Measurements from ENCODE around the gene NPLOC4.
A peak's percentile ranks its signal among the peaks of the same experiment; 100 is the strongest.

NPLOC4 gene

GRCh38 chr17:81528651-81529436, 108.1 kb downstream of the NPLOC4 start:
- ATAC-seq (replicated peaks) (no peak), DNase-seq (no peak)
- peaks cover 2% of the 10 kb centered on the region for H3K36me3 Mint-ChIP-seq (ENCODE audit: insufficient read depth)
- peaks cover 6 to 31% of the 10 kb centered on the region in 2 donors for H3K27me3 Mint-ChIP-seq
- no peak overlapping the region for H3K4me3 Mint-ChIP-seq
- no peak overlapping the region for H3K27ac Mint-ChIP-seq
- H3K9me3 Mint-ChIP-seq: no peaks in the 10 kb centered on the region
- H3K4me1 Mint-ChIP-seq (ENCODE audit: low read depth in 2 of 2): no peaks in the 10 kb centered on the region

- Mint-ChIP-seq H3K9me3 (no peaks in the 10 kb centered on the region), H3K4me3 (no peak overlapping the region), H3K36me3 (ENCODE audit: insufficient read depth) (no peaks in the 10 kb centered on the region), H3K4me1 (ENCODE audit: low read depth in 2 of 2) (no peaks in the 10 kb centered on the region), H3K27me3 (peaks cover 6 to 31% of the 10 kb centered on the region in 2 donors), H3K27ac (no peak overlapping the region)
- ATAC-seq (replicated peaks) (no peak), DNase-seq (no peak)
These were observed 108.6 kb downstream of the NPLOC4 start for GRCh38 chr17:81528384-81528650.

- no peaks in the 10 kb centered on the region for H3K36me3 Mint-ChIP-seq (ENCODE audit: insufficient read depth)
- no peaks in the 10 kb centered on the region for H3K9me3 Mint-ChIP-seq
- ATAC-seq (replicated peaks): no peak
- H3K27me3 Mint-ChIP-seq: peaks cover 6 to 31% of the 10 kb centered on the region in 2 donors
- DNase-seq: no peak
- no peak within 1 kb of the TSS for H3K4me3 Mint-ChIP-seq
- no peak within 1 kb of the TSS for H3K27ac Mint-ChIP-seq
- H3K4me1 Mint-ChIP-seq (ENCODE audit: low read depth in 2 of 2): no peaks in the 10 kb centered on the region
These were observed 109.1 kb downstream of the NPLOC4 start, which contains the start of gene FSCN2 for GRCh38 chr17:81527591-81528383. FSCN2 (plus strand) TSS chr17:81528377; CDS start chr17:81528532, 155 bp downstream.

GRCh38 chr17:81526662-81527571, 110.0 kb downstream of the NPLOC4 start:
- no peak overlapping the region for H3K4me3 Mint-ChIP-seq
- DNase-seq (no peak), ATAC-seq (replicated peaks) (no peak)
- H3K36me3 Mint-ChIP-seq (ENCODE audit: insufficient read depth): no peaks in the 10 kb centered on the region
- peaks cover 6 to 31% of the 10 kb centered on the region in 2 donors for H3K27me3 Mint-ChIP-seq
- no peaks in the 10 kb centered on the region for H3K4me1 Mint-ChIP-seq (ENCODE audit: low read depth in 2 of 2)
- no peaks in the 10 kb centered on the region for H3K9me3 Mint-ChIP-seq
- no peak overlapping the region for H3K27ac Mint-ChIP-seq

- no peak for DNase-seq
- H3K4me1 Mint-ChIP-seq (ENCODE audit: low read depth in 2 of 2): no peaks in the 10 kb centered on the region
- H3K9me3 Mint-ChIP-seq: no peaks in the 10 kb centered on the region
- H3K27me3 Mint-ChIP-seq: peaks cover 6 to 31% of the 10 kb centered on the region in 2 donors
- H3K4me3 Mint-ChIP-seq: no peak overlapping the region
- no peak overlapping the region for H3K27ac Mint-ChIP-seq
- H3K36me3 Mint-ChIP-seq (ENCODE audit: insufficient read depth): no peaks in the 10 kb centered on the region
- no peak for ATAC-seq (replicated peaks)
These were observed 112.1 kb downstream of the NPLOC4 start for GRCh38 chr17:81524865-81525159.

GRCh38 chr17:81524039-81524864, 112.7 kb downstream of the NPLOC4 start:
- Mint-ChIP-seq H3K4me3 (no peak overlapping the region), H3K9me3 (no peaks in the 10 kb centered on the region), H3K4me1 (ENCODE audit: low read depth in 2 of 2) (no peaks in the 10 kb centered on the region), H3K27me3 (peaks cover 6 to 31% of the 10 kb centered on the region in 2 donors), H3K27ac (no peak overlapping the region), H3K36me3 (ENCODE audit: insufficient read depth) (no peaks in the 10 kb centered on the region)
- DNase-seq (no peak), ATAC-seq (replicated peaks) (no peak)

- ATAC-seq (replicated peaks): no peak
- Mint-ChIP-seq H3K36me3 (ENCODE audit: insufficient read depth) (no peaks in the 10 kb centered on the region), H3K4me3 (no peak overlapping the region), H3K27ac (no peak overlapping the region), H3K9me3 (no peaks in the 10 kb centered on the region), H3K27me3 (peaks cover 6 to 31% of the 10 kb centered on the region in 2 donors), H3K4me1 (ENCODE audit: low read depth in 2 of 2) (no peaks in the 10 kb centered on the region)
- DNase-seq: no peak
These were observed 113.4 kb downstream of the NPLOC4 start for GRCh38 chr17:81523402-81524038.

GRCh38 chr17:81522491-81523401, 114.2 kb downstream of the NPLOC4 start:
- no peaks in the 10 kb centered on the region for H3K9me3 Mint-ChIP-seq
- H3K36me3 Mint-ChIP-seq (ENCODE audit: insufficient read depth): no peaks in the 10 kb centered on the region
- no peak overlapping the region for H3K27ac Mint-ChIP-seq
- ATAC-seq (replicated peaks): no peak
- DNase-seq: no peak
- H3K27me3 Mint-ChIP-seq: peaks cover 6 to 31% of the 10 kb centered on the region in 2 donors
- peaks cover 5 to 6% of the 10 kb centered on the region in 2 donors for H3K4me1 Mint-ChIP-seq (ENCODE audit: low read depth in 2 of 2)
- H3K4me3 Mint-ChIP-seq: no peak overlapping the region

- Mint-ChIP-seq H3K27me3 (peaks cover 6 to 14% of the 10 kb centered on the region in 2 donors), H3K4me3 (peak overlapping the region; percentile 52 to 73), H3K4me1 (ENCODE audit: low read depth in 2 of 2) (peaks cover 17 to 20% of the 10 kb centered on the region in 2 donors), H3K36me3 (ENCODE audit: insufficient read depth) (peaks cover 5% of the 10 kb centered on the region), H3K9me3 (no peaks in the 10 kb centered on the region), H3K27ac (no peak overlapping the region)
- ATAC-seq (replicated peaks) (no peak), DNase-seq (no peak)
These were observed 116.7 kb downstream of the NPLOC4 start for GRCh38 chr17:81520021-81520901.

GRCh38 chr17:81519284-81520020, 117.5 kb downstream of the NPLOC4 start:
- DNase-seq: peak; percentile 48 to 62 (median 59)
- H3K36me3 Mint-ChIP-seq (ENCODE audit: insufficient read depth): peaks cover 6% of the 10 kb centered on the region

More at GRCh38 chr17:81519284-81520020, 117.5 kb downstream of the NPLOC4 start:
- ATAC-seq (replicated peaks): peak; percentile 57
- Mint-ChIP-seq H3K27ac (no peak overlapping the region), H3K27me3 (peaks cover 0 to 6% of the 10 kb centered on the region in 2 donors), H3K4me1 (ENCODE audit: low read depth in 2 of 2) (peaks cover 20 to 21% of the 10 kb centered on the region in 2 donors), H3K4me3 (peak overlapping the region; percentile 40 to 52), H3K9me3 (no peaks in the 10 kb centered on the region)

Measured in effector memory CD8-positive, alpha-beta T cell (primary cell).